DMS79 treated with DMSO at 0.1 percent for 48 hours (cell line): ENCODE measurements around the gene INSRR.
A peak's percentile ranks its signal among the peaks of the same experiment; 100 is the strongest.

Experiments used
- DNase-seq: peaks from one replicate; lab custom pipeline; 2025; lab: John Stamatoyannopoulos, UW

INSRR gene

DNA sequence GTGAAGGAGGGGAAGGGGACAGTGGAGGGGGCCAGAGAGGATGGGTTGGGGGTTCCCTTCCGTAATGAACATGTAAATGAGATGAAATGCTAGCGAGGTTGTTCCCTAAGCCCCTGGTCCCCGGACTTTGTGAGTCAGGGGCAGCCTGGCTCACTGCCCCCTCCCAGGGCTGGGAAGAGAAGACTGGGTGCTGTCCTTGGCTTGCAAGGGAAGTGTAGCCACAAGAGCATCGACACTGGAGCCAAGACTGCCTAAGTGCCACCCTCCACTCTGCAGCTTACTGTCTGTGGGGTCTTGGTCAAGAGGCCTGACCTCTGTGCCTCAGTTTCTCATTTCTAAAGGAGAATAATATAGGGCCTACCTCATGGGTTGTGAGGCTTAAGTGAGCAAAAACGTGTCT is 35.1 kb upstream of the INSRR start:
- DNase-seq = no peak

GRCh38 chr1:156893048-156893953 is 34.4 kb upstream of the INSRR start, which contains the start of gene PEAR1:
TSS of gene PEAR1 (plus strand) at chr1:156893718. CDS start at chr1:156903927, 10,209 bp downstream.
- no peak for DNase-seq

GRCh38 chr1:156892190-156893047 is 33.5 kb upstream of the INSRR start:
- DNase-seq = peak; percentile 77

DNA sequence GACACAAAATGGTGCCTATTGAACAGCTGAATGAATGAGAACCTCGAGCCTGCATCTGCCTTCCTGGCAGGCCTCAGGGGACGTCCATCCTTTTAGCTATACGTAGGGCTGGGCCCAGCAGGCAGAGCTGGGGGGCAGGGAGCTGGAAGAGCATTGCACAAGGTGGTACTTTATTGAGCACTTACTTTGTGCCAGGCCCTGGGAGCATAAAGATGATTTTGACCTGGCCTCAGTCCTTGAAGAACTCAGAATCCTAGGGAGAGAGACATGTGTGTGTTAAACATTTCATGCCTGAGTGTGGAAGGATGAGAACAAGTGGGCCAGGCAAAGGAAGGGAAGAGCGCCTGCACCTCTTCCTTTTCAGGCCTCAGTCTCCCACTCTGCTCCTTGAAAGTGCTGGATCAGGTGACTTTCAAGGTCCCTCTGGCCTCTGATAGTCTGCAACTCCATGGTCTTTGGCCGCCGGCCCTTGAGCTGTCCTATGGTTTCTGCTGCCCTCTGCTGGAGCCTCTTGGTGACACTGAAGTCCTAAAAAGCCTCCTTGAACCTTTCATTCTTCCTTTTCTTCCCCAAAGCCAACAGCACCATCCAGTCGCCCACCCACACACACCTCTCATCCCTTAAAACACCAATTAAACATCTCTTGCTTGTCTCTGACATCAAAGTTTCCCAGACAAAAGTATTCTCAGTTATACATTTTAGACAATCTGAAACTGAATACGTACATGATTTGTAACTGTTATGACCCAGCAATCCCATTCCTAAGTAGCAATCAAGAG is 31.1 kb upstream of the INSRR start:
- DNase-seq = peak; percentile 84

DNA sequence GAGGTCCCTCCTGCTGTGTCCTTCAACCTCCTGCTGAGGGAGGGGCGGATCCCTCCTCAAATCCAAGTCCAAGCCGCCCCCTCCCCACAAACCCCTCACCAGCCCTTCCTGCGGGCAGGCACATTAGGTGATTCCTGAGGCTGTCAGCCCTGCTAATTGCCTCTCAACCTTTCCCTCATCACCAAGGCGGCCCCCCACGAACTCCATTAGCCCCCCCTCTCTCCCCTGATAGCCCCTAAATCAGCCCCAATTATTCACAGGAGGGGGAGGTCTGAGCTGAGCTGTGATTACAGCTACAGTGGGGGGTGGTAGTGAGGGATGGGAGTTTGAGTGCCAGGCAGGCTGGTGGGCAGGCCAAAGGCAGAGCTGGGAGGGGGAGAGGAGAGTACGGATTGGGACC is 28.8 kb upstream of the INSRR start:
- DNase-seq = no peak

DNA sequence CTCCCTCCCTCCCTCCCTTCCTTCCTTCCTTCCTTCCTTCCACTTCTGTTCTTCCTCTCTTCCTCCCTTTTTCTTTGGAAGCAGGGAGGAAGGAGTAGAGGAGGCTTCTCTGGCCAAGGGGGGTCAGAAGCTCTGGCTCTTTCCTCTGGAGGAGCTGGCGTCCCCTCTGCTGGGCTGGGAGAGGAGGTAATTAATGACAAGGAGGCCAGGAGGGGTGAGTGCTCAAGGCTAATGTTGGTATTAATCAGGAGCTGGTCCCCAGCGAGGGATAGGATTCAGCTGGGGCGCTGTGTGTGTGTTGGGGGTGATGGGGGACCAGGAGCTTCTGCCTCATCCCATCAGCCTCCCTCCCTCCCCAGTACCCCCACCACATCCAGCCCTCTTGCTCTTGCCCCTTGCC is 28.4 kb upstream of the INSRR start:
- DNase-seq = no peak

GRCh38 chr1:156886583-156887281 is 27.8 kb upstream of the INSRR start:
- no peak for DNase-seq

DNA sequence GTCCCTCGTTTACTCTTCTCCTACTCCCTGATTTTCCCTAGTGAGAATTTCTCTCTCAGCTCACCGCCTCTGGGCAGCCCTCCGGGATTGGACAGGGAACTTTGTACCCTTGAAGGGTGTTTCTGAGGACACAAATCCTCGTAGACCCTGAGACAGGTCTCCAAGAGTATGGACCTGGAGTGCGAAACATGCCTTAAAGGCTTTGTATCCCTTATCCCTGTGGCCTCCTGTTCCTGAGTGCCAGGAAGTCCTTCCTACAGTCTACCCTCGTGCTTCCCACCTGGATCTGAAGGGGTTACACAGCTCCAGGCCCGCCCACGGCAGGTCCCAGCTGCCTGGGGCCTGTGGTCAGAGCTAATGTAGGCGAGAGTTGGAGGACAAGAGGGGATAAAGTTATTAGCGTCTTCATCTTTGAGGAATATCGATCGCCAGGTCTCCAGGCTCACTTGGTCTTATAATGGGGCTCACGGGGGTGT is 27.0 kb upstream of the INSRR start:
- no peak for DNase-seq

GRCh38 chr1:156885314-156885713 is 26.4 kb upstream of the INSRR start:
- DNase-seq = no peak

DNA sequence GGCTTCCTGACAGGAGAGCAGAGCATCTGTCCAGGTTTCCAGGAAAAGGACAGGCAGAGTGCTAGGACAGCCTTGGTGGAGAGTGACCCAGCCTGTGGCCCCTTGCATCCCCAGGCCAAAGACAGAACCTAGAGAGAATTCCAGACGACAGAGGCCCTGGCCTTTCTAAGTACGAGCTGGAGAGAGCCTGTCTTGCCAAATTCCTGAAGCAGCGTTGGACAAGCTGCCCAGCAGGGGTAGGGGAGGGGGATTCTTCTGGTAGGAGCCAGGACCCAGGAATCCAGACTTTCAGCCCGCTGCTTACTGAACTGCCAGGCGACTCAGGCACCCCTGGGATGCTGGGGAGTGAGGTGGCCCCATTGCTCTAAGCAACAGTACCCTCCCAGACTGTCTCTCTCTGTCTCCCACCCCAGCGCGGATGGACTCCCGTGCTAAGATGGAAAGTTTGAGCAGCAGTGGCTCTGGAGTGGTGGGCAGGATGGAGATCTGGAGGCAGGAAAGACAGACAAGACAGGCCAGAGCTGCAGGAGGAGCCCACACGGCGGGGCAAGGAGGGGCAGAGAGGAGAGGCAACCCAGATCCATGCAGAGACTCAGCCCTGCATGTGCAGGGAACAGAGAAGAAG is 25.8 kb upstream of the INSRR start:
- no peak for DNase-seq

DNA sequence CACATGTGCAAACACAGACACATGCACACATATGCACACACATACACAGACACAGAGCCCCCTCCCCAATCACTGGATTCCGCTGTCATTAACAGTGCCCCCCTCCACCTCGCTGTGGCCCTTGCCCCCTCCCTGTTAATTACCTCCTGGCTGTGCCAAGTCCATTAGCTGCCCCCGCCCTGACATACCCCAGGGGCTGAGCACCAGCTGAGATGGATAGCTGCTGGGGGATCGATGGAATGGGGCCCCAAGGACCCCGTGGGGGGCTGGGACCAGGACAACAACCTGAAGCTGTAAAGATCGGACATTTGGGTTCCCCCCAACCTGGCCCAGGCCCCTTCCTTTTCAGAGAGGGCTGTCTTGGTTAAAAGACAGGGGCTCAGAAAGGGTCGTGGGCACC is 25.0 kb upstream of the INSRR start:
- no peak for DNase-seq

DNA sequence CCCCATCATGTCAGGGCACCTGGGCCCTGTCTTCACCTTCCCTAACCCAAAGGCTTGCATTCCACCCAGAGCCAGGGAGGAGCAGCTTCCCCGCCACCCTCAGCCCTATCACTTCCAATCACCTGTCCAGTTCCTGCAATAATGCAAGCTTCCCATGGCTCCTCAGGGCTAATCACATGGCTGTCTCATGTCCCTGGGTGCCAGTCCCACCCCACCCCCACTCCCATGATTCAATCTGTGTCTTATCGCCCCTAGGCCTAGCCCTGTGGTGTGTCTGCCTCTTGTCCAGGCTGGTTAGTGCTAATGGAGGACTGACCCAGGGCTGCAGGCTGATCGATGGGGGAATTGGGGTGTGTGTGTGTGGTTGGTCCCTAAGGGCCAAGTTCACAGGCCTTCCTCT is 23.6 kb upstream of the INSRR start:
- no peak for DNase-seq

- no peak for DNase-seq
These were observed 22.7 kb upstream of the INSRR start for GRCh38 chr1:156881663-156882062.

GRCh38 chr1:156881101-156881500 is 22.2 kb upstream of the INSRR start:
- DNase-seq = no peak

GRCh38 chr1:156880473-156880872 is 21.6 kb upstream of the INSRR start:
- DNase-seq = no peak

DNA sequence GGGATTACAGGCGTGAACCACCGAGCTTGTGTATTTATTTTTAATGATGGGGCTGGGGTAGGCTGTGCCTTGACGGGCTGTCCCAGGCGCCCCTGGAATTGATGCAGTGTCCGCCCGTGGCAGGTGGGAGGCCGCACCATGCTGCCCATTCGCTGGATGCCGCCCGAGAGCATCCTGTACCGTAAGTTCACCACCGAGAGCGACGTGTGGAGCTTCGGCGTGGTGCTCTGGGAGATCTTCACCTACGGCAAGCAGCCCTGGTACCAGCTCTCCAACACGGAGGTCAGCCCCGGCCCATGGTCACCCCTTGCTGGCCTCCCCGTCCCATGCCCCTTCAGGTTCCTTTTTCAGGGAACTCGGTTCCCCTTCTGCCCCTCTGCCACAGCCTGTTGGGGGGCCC is 21.0 kb upstream of the INSRR start:
- no peak for DNase-seq

GRCh38 chr1:156877433-156878170 is 18.7 kb upstream of the INSRR start:
- no peak for DNase-seq

DNA sequence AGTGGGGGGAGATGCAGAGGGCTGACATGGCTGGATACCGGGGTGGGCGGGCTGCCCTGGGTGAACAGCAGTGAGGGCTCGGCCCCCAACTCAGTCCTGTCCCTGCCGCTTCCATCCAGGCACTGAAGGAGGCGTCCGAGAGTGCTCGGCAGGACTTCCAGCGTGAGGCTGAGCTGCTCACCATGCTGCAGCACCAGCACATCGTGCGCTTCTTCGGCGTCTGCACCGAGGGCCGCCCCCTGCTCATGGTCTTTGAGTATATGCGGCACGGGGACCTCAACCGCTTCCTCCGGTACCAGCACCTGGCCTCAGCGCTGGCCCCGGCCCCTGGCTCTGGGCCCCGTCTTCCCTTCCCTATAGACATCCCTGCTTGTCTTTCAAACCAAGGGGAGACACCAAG is 17.4 kb upstream of the INSRR start:
- DNase-seq = no peak

DNA sequence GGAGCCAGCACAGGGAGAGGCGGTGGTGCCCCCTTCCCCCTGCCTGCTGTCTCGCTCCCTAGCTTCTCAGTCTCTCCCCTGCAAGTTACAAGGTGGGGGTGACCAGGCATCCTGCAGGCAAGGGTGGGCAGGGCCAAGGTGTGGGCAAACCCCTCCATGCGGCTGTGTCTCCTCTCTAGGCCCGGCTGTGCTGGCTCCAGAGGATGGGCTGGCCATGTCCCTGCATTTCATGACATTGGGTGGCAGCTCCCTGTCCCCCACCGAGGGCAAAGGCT is 16.4 kb upstream of the INSRR start:
- DNase-seq = no peak

GRCh38 chr1:156874572-156875340 is 15.8 kb upstream of the INSRR start:
- no peak for DNase-seq
